Panc1 (cell line): Measurements from ENCODE around the gene CEP290.

Source experiments
- POLR2AphosphoS5 ChIP-seq: IDR thresholded peaks from 2 replicates; pipeline ENCODE4 v1.6.1; 2012; ENCODE audit warnings: mild to moderate bottlenecking, low read depth, low read length, moderate library complexity
- REST ChIP-seq, 2 experiments: IDR thresholded peaks; 2 replicates each; pipeline ENCODE4 v1.6.1; 2011 to 2012; ENCODE audit warnings: low read depth in 2 of 2, control low read depth in 1 of 2, low read length in 1 of 2, mild to moderate bottlenecking in 1 of 2, moderate library complexity in 1 of 2; ENCODE audit not compliant: insufficient read depth in 1 of 2
- SIN3A ChIP-seq: IDR thresholded peaks from 2 replicates; pipeline ENCODE4 v1.6.1; 2012; ENCODE audit warnings: low read depth, mild to moderate bottlenecking, low read length, moderate library complexity, borderline replicate concordance; ENCODE audit not compliant: insufficient read depth
- TCF7L2 ChIP-seq: IDR thresholded peaks from 2 replicates; pipeline ENCODE4 v1.6.1; 2011; ENCODE audit warnings: mild to moderate bottlenecking, low read depth, low read length, inconsistent platforms
- TF ChIP-seq, protein P1 (sequence below): fragments of 450-650 bp; IDR thresholded peaks from 2 replicates; pipeline ENCODE4 v1.5.1; 2017; ENCODE audit warnings: mild to moderate bottlenecking

- TF ChIP-seq, protein P1, sequence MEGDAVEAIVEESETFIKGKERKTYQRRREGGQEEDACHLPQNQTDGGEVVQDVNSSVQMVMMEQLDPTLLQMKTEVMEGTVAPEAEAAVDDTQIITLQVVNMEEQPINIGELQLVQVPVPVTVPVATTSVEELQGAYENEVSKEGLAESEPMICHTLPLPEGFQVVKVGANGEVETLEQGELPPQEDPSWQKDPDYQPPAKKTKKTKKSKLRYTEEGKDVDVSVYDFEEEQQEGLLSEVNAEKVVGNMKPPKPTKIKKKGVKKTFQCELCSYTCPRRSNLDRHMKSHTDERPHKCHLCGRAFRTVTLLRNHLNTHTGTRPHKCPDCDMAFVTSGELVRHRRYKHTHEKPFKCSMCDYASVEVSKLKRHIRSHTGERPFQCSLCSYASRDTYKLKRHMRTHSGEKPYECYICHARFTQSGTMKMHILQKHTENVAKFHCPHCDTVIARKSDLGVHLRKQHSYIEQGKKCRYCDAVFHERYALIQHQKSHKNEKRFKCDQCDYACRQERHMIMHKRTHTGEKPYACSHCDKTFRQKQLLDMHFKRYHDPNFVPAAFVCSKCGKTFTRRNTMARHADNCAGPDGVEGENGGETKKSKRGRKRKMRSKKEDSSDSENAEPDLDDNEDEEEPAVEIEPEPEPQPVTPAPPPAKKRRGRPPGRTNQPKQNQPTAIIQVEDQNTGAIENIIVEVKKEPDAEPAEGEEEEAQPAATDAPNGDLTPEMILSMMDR: no peak
- TF ChIP-seq POLR2AphosphoS5 (no peak), REST (IDR thresholded peaks at IDR 0.05; ENCODE audit: insufficient read depth in 1 of 2, low read depth in 2 of 2, low read length in 1 of 2) (no peak), TCF7L2 (0 out of 2 replicates have a peak, but pooled peaks have one; percentile 22), SIN3A (no peak)
Observed at GRCh38 chr12:88182416-88182815, 40.5 kb upstream of the CEP290 start.
